Liver (tissue), 9 donors: ENCODE measurements around the gene KMT2B. TPM values are rescaled to one million over a fixed set of nuclear protein-coding genes. Genes with fewer than 3 reads are reported as not detected.

Source experiments
- DNase-seq: peaks from one replicate; pipeline ENCODE4 v3.0.0-alpha.2; 2017; ENCODE audit warnings: low spot score
- H3K27ac ChIP-seq, 2 donors: one replicate each; pipeline ENCODE4 v1.7.0; 2013; ENCODE audit warnings: inconsistent platforms in 2 of 2, low read length in 2 of 2, control low read depth in 1 of 2, low read depth in 1 of 2, mild to moderate bottlenecking in 1 of 2
- H3K27me3 ChIP-seq, 4 donors: one replicate each; pipeline versions ENCODE4 v1.6.1 to v1.7.0; 2013; ENCODE audit warnings: low read length in 3 of 4, inconsistent platforms in 1 of 4, mild to moderate bottlenecking in 1 of 4, moderate library complexity in 1 of 4; ENCODE audit not compliant: control insufficient read depth in 4 of 4, insufficient read depth in 4 of 4
- H3K36me3 ChIP-seq, 4 donors: one replicate each; pipeline versions ENCODE4 v1.6.1 to v1.7.0; 2013; ENCODE audit warnings: low read length in 3 of 4, mild to moderate bottlenecking in 3 of 4, low read depth in 1 of 4, moderate library complexity in 1 of 4; ENCODE audit not compliant: control insufficient read depth in 4 of 4, insufficient read depth in 3 of 4
- H3K4me1 ChIP-seq, 4 donors: one replicate each; pipeline versions ENCODE4 v1.6.1 to v1.7.0; 2013; ENCODE audit warnings: low read length in 3 of 4, mild to moderate bottlenecking in 3 of 4, moderate library complexity in 1 of 4; ENCODE audit not compliant: control insufficient read depth in 4 of 4, insufficient read depth in 4 of 4
- H3K4me3 ChIP-seq, 3 donors: one replicate each; pipeline versions ENCODE4 v1.6.1 to v1.7.0; 2013; ENCODE audit warnings: low read length in 3 of 3, control low read depth in 1 of 3, low read depth in 1 of 3, mild to moderate bottlenecking in 1 of 3
- H3K9ac ChIP-seq, 2 donors: one replicate each; pipeline ENCODE4 v1.7.0; 2013; ENCODE audit warnings: low read length in 2 of 2, mild to moderate bottlenecking in 2 of 2, moderate library complexity in 2 of 2, control low read depth in 1 of 2, low read depth in 1 of 2
- H3K9me3 ChIP-seq, 4 donors: one replicate each; pipeline versions ENCODE4 v1.6.1 to v1.7.0; 2013; ENCODE audit warnings: low read length in 3 of 4; ENCODE audit not compliant: control insufficient read depth in 4 of 4
- EGR1 ChIP-seq, 2 donors: IDR thresholded peaks; 2 replicates each; pipeline ENCODE4 v1.6.1; 2016 to 2018; ENCODE audit warnings: antibody characterized with exemption in 2 of 2, low read depth in 2 of 2
- FOXA1 ChIP-seq: IDR thresholded peaks from 2 replicates; pipeline ENCODE4 v1.6.1; 2016; ENCODE audit warnings: antibody characterized with exemption
- FOXA2 ChIP-seq: IDR thresholded peaks from 2 replicates; pipeline ENCODE4 v1.6.1; 2016; ENCODE audit warnings: antibody characterized with exemption
- GABPA ChIP-seq, 2 donors: IDR thresholded peaks in 1 of 2; conservative IDR thresholded peaks in 1 of 2; 2 replicates each; pipeline ENCODE4 v1.6.1; 2016; ENCODE audit warnings: antibody characterized with exemption in 2 of 2, mild to moderate bottlenecking in 1 of 2, moderate library complexity in 1 of 2
- HNF4A ChIP-seq, 2 donors: conservative IDR thresholded peaks; 2 replicates each; pipeline ENCODE4 v1.6.1; 2016; ENCODE audit warnings: antibody characterized with exemption in 2 of 2, mild to moderate bottlenecking in 2 of 2
- HNF4G ChIP-seq: IDR thresholded peaks from 2 replicates; pipeline ENCODE4 v1.6.1; 2016; ENCODE audit warnings: antibody characterized with exemption
- JUND ChIP-seq, 2 donors: IDR thresholded peaks; 2 replicates each; pipeline ENCODE4 v1.6.1; 2016; ENCODE audit warnings: antibody characterized with exemption in 2 of 2
- NR2F2 ChIP-seq: IDR thresholded peaks from 2 replicates; pipeline ENCODE4 v1.6.1; 2016; ENCODE audit warnings: antibody characterized with exemption
- RAD21 ChIP-seq, 2 donors: IDR thresholded peaks; 2 replicates each; pipeline ENCODE4 v1.6.1; 2016; ENCODE audit warnings: antibody characterized with exemption in 2 of 2, mild to moderate bottlenecking in 2 of 2
- RXRA ChIP-seq, 2 donors: IDR thresholded peaks; 2 replicates each; pipeline ENCODE4 v1.6.1; 2017 to 2018; ENCODE audit warnings: antibody characterized with exemption in 2 of 2, mild to moderate bottlenecking in 1 of 2
- SP1 ChIP-seq: IDR thresholded peaks from 2 replicates; pipeline ENCODE4 v1.6.1; 2018; ENCODE audit warnings: antibody characterized with exemption, mild to moderate bottlenecking
- TAF1 ChIP-seq: conservative IDR thresholded peaks from 2 replicates; pipeline ENCODE4 v1.6.1; 2016; ENCODE audit warnings: antibody characterized with exemption, mild to moderate bottlenecking
- YY1 ChIP-seq: IDR thresholded peaks from 2 replicates; pipeline ENCODE4 v1.6.1; 2016; ENCODE audit warnings: antibody characterized with exemption, mild to moderate bottlenecking
- WGBS: extraction: QIAGEN DNeasy Blood & Tissue Kit; methylation state at CpG from one replicate; pipeline ENCODE4 v1.1.7; 2013; 5-methylcytosine and 5-hydroxymethylcytosine counted together
- polyA plus RNA-seq, 2 donors: library from polyadenylated mRNA; stranded (reverse) in 1 of 2; unstranded in 1 of 2; fragments of 200-250 nt in 1 of 2; fragments of >200 nt in 1 of 2; fragmentation: Nextera tagmentation in 1 of 2; extraction: Ambion mirVana in 1 of 2; gene quantifications; one replicate each; pipeline versions ENCODE4 v1.2.1 to v1.2.3, GENCODE V29; 2013 to 2015
- total RNA-seq, 2 donors: library from RNA; depleted of rRNA; stranded (reverse); fragments of >200 nt; gene quantifications; one replicate each; pipeline ENCODE4 v1.2.3, GENCODE V29; 2014
- TF ChIP-seq, protein P1 (sequence below): IDR thresholded peaks from 2 replicates; pipeline ENCODE4 v1.6.1; 2016; ENCODE audit warnings: antibody characterized with exemption
- TF ChIP-seq, protein P2 (sequence below): fragments of 150-350 bp; IDR thresholded peaks from 2 replicates; pipeline ENCODE4 v1.5.1; 2017; ENCODE audit warnings: improper control_type of control experiment, low read depth, low read length; ENCODE audit not compliant: missing input control
- TF ChIP-seq, protein P3 (sequence below): IDR thresholded peaks from 2 replicates; pipeline ENCODE4 v1.6.1; 2016; ENCODE audit warnings: antibody characterized with exemption
- TF ChIP-seq, protein P4 (sequence below): IDR thresholded peaks from 2 replicates; pipeline ENCODE4 v1.6.1; 2016; ENCODE audit warnings: antibody characterized with exemption
- TF ChIP-seq, protein P5 (sequence below): IDR thresholded peaks from 2 replicates; pipeline ENCODE4 v1.6.1; 2016; ENCODE audit warnings: antibody characterized with exemption, mild to moderate bottlenecking
- donor health status: healthy.
- donor health status: healthy.
- donor health status: healthy.
- donor health status: healthy.
- donor health status: healthy.

Gene KMT2B
- total and polyA plus RNA-seq, 4 donors = 3.7 to 12.1 (median 8.3) TPM

DNA sequence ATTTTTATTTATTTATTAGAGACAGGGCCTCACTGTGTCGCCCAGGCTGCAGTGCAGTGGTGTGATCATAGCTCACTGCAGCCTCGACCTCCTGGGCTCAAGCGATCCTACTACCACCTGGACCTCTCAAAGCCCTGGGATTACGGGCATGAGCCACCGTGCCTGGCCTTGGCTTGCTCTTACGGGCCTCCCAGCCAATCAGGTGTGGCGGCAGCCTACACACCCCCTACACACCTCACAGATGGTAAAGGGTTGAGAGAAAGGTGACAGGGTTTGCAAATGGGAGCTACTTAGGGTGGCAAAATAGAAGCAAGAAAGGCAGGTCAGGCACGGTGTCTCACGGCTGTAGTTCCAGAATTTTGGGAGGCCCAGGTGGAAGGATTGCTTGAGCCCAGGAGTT is 14.5 kb upstream of the KMT2B start:
- Histone ChIP-seq H3K9ac (no peak overlapping the region), H3K4me3 (no peak overlapping the region), H3K9me3 (no peaks in the 10 kb centered on the region), H3K27me3 (no peaks in the 10 kb centered on the region), H3K27ac (no peak overlapping the region), H3K36me3 (no peaks in the 10 kb centered on the region), H3K4me1 (peaks cover 0 to 11% (median 6%) of the 10 kb centered on the region in 4 donors)
- 51% methylated on average over 9 of the region's 9 CpGs for WGBS
- no peak for DNase-seq
- TF ChIP-seq, protein P1, sequence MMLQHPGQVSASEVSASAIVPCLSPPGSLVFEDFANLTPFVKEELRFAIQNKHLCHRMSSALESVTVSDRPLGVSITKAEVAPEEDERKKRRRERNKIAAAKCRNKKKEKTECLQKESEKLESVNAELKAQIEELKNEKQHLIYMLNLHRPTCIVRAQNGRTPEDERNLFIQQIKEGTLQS = no peak
- TF ChIP-seq, protein P2, sequence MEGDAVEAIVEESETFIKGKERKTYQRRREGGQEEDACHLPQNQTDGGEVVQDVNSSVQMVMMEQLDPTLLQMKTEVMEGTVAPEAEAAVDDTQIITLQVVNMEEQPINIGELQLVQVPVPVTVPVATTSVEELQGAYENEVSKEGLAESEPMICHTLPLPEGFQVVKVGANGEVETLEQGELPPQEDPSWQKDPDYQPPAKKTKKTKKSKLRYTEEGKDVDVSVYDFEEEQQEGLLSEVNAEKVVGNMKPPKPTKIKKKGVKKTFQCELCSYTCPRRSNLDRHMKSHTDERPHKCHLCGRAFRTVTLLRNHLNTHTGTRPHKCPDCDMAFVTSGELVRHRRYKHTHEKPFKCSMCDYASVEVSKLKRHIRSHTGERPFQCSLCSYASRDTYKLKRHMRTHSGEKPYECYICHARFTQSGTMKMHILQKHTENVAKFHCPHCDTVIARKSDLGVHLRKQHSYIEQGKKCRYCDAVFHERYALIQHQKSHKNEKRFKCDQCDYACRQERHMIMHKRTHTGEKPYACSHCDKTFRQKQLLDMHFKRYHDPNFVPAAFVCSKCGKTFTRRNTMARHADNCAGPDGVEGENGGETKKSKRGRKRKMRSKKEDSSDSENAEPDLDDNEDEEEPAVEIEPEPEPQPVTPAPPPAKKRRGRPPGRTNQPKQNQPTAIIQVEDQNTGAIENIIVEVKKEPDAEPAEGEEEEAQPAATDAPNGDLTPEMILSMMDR = no peak
- TF ChIP-seq FOXA1 (no peak), HNF4A (conservative IDR thresholded peaks at IDR 0.05) (no peak), SP1 (no peak), YY1 (no peak), EGR1 (IDR thresholded peaks at IDR 0.05; ENCODE audit: low read depth in 2 of 2) (no peak), RAD21 (IDR thresholded peaks at IDR 0.05) (no peak), TAF1 (no peak), RXRA (IDR thresholded peaks at IDR 0.05) (no peak), JUND (IDR thresholded peaks at IDR 0.05) (no peak), FOXA2 (no peak), GABPA (IDR thresholded peaks at IDR 0.05 in 1 of 2, conservative IDR thresholded peaks at IDR 0.05 in 1 of 2) (no peak), HNF4G (no peak), NR2F2 (no peak)
- TF ChIP-seq, protein P3, sequence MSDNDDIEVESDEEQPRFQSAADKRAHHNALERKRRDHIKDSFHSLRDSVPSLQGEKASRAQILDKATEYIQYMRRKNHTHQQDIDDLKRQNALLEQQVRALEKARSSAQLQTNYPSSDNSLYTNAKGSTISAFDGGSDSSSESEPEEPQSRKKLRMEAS = no peak
- TF ChIP-seq, protein P4, sequence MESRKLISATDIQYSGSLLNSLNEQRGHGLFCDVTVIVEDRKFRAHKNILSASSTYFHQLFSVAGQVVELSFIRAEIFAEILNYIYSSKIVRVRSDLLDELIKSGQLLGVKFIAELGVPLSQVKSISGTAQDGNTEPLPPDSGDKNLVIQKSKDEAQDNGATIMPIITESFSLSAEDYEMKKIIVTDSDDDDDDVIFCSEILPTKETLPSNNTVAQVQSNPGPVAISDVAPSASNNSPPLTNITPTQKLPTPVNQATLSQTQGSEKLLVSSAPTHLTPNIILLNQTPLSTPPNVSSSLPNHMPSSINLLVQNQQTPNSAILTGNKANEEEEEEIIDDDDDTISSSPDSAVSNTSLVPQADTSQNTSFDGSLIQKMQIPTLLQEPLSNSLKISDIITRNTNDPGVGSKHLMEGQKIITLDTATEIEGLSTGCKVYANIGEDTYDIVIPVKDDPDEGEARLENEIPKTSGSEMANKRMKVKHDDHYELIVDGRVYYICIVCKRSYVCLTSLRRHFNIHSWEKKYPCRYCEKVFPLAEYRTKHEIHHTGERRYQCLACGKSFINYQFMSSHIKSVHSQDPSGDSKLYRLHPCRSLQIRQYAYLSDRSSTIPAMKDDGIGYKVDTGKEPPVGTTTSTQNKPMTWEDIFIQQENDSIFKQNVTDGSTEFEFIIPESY = no peak
- TF ChIP-seq, protein P5, sequence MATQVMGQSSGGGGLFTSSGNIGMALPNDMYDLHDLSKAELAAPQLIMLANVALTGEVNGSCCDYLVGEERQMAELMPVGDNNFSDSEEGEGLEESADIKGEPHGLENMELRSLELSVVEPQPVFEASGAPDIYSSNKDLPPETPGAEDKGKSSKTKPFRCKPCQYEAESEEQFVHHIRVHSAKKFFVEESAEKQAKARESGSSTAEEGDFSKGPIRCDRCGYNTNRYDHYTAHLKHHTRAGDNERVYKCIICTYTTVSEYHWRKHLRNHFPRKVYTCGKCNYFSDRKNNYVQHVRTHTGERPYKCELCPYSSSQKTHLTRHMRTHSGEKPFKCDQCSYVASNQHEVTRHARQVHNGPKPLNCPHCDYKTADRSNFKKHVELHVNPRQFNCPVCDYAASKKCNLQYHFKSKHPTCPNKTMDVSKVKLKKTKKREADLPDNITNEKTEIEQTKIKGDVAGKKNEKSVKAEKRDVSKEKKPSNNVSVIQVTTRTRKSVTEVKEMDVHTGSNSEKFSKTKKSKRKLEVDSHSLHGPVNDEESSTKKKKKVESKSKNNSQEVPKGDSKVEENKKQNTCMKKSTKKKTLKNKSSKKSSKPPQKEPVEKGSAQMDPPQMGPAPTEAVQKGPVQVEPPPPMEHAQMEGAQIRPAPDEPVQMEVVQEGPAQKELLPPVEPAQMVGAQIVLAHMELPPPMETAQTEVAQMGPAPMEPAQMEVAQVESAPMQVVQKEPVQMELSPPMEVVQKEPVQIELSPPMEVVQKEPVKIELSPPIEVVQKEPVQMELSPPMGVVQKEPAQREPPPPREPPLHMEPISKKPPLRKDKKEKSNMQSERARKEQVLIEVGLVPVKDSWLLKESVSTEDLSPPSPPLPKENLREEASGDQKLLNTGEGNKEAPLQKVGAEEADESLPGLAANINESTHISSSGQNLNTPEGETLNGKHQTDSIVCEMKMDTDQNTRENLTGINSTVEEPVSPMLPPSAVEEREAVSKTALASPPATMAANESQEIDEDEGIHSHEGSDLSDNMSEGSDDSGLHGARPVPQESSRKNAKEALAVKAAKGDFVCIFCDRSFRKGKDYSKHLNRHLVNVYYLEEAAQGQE = no peak
